HT1080 (cell line): Measurements from ENCODE around the gene IFIT1B. TPM values are rescaled to one million over a fixed set of nuclear protein-coding genes. Genes with fewer than 3 reads are reported as not detected.
"Not testable (repeated sequence)": the region's sequence is repeated elsewhere in the genome, so short reads cannot be mapped to it uniquely, and the experiment has no call there.

Experiments
- DNase-seq: peaks from one replicate; pipeline ENCODE4 v3.0.0-alpha.2; 2015; ENCODE audit warnings: low read depth
- total RNA-seq: library from RNA; depleted of rRNA; stranded (reverse); fragments of >200 nt; shearing (Covaris generic); gene quantifications from 2 replicates; pipeline ENCODE4 v1.2.3, GENCODE V29; 2014

Gene IFIT1B
- total RNA-seq, 1 experiment from 2014 or later, result not detected

- DNase-seq, result peak; percentile 83
Measured at GRCh38 chr10:89373916-89374711, 3.7 kb upstream of the IFIT1B start.

GRCh38 chr10:89374713-89375141, 3.1 kb upstream of the IFIT1B start:
- no peak for DNase-seq

DNA sequence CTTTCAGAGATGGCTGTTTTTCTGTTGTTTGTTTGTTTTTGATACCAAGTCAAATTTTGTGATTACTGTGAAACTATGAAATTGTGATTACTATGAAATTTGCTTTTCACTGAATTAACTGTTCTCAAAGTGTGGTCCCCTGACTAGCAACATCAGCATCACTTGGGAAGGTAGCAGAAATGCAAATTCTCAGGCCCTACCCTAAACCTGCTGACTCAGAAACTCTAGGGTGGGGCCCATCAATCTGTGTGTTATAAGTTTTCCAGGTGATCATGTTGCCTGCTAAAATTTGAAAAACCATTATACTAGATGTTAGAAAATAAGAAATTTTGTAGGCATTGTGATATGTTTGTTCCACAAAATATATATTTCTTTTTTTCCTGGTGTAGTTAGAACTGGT, 1.2 kb downstream of the IFIT1B start:
- no peak for DNase-seq

DNA sequence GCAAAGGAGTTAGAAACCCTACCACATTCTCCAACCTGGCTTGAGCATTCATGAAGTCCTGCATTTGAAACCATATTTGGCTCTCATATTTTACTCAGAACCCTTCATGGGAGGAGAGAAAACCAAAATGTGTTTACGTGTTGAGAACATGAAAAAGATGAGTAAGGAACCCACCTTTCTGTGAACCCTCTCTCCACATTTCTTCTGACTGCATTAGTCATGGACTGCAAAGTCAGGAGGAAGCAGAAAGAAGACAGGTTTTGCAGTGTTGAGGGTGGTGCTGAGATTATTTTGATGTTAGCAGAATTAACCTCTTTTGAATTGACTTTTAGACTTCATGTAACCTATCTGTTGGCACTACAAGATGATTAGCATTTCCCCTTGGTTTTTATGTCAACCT, 4.9 kb downstream of the IFIT1B start:
- DNase-seq, result no peak

- DNase-seq, result no peak
Measured at GRCh38 chr10:89384474-89385340, 6.9 kb downstream of the IFIT1B start.

GRCh38 chr10:89388806-89389205, 10.9 kb downstream of the IFIT1B start:
- DNase-seq, result no peak

- peak; percentile 46 for DNase-seq
Measured at GRCh38 chr10:89389254-89389653, 11.4 kb downstream of the IFIT1B start.

DNA sequence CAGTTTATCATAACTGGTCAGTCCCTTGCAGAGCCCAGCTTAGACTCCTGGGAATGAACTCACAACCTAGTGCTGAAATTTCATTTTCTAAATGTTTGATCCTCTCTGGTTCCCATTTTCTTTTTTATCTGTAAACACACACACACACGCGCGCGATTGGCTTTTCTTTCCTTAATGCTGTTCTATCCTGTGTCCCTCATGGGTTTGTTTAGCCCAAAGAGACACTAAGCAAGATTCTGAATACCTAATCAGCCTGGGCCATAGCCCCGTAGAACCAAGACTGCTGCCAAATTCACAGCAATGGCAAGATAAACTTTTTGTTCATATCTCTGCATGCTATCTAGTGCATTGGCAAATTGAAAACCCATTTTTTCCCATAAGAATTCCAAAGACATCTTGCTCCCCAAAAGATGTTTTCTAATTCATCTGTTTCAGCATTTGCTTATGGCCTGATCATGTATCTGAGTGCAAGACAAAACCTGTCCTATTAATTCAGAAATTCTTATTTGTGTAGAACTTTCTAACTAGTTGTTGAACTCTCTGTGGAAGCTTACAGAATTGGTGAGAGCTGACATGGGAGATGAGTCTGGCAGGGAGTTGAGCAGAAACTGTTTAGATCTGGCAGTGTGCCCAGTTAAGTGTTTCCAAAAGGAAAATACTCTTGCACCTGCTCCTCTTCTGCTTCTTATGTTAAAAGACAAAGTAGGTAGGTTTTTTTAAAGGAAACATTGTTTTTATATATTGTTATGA, 12.8 kb downstream of the IFIT1B start:
- no peak for DNase-seq

DNA sequence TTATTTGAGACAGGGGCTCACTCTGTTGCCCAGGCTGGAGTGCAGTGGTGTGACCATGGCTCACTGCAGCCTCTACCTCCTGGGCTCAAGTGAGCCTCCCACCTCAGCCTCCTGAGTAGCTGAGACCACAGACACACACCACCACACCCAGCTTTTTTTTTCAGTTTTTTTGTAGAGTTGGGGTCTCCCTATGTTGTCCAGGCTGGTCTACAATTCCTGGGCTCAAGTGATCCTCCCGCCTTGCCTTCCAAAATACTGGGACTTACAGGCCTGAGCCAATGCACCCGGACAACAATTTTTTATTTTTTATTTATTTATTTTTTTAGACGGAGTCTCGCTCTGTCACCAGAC, 13.3 kb downstream of the IFIT1B start:
- DNase-seq, result not testable (repeated sequence)

DNA sequence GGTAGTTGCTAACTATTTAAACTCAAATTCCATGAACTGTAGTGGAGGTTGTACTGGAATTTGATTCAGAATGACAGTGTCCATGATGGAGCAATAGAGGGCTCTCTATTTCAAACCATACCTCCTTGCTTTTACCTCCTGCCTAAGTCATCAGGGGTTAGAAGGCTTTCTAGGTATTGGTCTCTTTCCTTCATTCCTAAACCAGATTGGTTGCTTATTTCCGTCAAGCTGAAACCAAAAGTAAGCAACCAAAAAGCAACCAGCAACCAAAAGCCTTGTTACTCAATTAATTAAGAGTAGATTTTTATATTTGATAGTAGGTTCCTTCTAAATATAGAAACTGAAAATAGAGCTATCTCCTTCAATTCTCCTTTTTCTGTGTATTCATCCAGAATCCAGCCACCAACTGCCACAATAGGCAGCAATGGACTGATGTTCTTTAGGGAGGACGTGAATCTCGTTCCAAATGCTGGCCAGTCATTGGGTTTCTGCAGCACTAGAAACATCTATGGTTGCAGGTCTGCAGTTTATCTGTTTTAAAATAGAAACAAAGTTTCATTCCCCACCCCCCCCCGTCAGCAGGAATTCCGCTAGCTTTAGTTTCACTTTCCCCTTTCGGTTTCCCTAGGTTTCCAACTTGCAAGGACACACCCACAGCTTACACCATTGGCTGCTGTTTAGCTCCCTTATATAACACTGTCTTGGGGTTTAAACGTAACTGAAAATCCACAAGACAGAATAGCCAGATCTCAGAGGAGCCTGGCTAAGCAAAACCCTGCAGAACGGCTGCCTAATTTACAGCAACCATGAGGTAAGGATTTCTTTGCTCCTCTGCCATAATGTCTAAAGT, 14.3 kb downstream of the IFIT1B start, which contains the start of gene IFIT1:
TSS of gene IFIT1 (plus strand) at position 717 of the 850 bp plus-strand sequence. CDS start at position 807, 90 bp downstream.
- DNase-seq, result peak; percentile 82

GRCh38 chr10:89392974-89393373, 15.1 kb downstream of the IFIT1B start:
- DNase-seq, result peak; percentile 47

- no peak for DNase-seq
Measured at GRCh38 chr10:89393898-89394297, 16.0 kb downstream of the IFIT1B start.

GRCh38 chr10:89395141-89395540, 17.3 kb downstream of the IFIT1B start:
- no peak for DNase-seq

- DNase-seq, result no peak
Measured at GRCh38 chr10:89398003-89398749, 20.3 kb downstream of the IFIT1B start.

DNA sequence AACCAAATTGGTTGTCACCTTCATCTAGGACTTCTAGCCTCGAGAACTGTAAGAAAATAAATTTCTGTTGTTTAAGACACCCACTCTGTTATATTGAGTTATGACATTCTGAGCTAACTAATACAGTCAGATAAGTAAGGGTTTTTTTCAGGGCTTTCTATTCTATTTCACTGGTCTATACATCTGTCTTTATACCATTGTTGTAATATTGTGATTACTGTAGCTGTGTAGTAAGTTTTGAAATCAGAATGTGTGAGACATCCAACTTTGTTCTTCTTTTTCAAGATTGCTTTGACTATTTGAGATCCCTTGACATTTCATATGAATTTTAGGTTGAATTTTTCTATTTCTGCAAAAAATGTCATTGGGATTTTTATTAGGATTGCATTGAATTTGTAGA, 22.1 kb downstream of the IFIT1B start:
- DNase-seq, result no peak

DNA sequence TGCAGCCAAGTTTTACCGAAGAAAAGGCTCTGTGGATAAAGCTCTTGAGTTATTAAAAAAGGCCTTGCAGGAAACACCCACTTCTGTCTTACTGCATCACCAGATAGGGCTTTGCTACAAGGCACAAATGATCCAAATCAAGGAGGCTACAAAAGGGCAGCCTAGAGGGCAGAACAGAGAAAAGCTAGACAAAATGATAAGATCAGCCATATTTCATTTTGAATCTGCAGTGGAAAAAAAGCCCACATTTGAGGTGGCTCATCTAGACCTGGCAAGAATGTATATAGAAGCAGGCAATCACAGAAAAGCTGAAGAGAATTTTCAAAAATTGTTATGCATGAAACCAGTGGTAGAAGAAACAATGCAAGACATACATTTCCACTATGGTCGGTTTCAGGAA, 25.2 kb downstream of the IFIT1B start:
- no peak for DNase-seq

GRCh38 chr10:89404104-89405047, 26.5 kb downstream of the IFIT1B start:
- peak; percentile 32 for DNase-seq

- DNase-seq, result not testable (repeated sequence)
Measured at GRCh38 chr10:89406178-89406577, 28.3 kb downstream of the IFIT1B start.

GRCh38 chr10:89407792-89408191, 29.9 kb downstream of the IFIT1B start:
- DNase-seq, result not testable (repeated sequence)
